NB4 (cell line): ENCODE measurements around the gene NTNG1.
A peak's percentile ranks its signal among the peaks of the same experiment; 100 is the strongest.

Experiments
- DNase-seq: peaks from one replicate; pipeline ENCODE4 v3.0.0; 2010; ENCODE audit warnings: low read depth
- H3K4me3 ChIP-seq: one replicate; pipeline ENCODE4 v1.5.1; 2011; ENCODE audit warnings: mild to moderate bottlenecking, low read depth, low read length, moderate library complexity
- MAX ChIP-seq: IDR thresholded peaks from 2 replicates; pipeline ENCODE4 v1.6.1; 2011; ENCODE audit warnings: low read depth, low read length
- MYC ChIP-seq: IDR thresholded peaks from 2 replicates; pipeline ENCODE4 v1.6.1; 2011; ENCODE audit warnings: low read depth, low read length
- POLR2A ChIP-seq: IDR thresholded peaks from 2 replicates; pipeline ENCODE4 v1.6.1; 2011; ENCODE audit warnings: mild to moderate bottlenecking; ENCODE audit not compliant: insufficient read length; ENCODE audit errors: extremely low read depth
- TF ChIP-seq, protein P1 (sequence below): IDR thresholded peaks from one replicate; pipeline ENCODE4 v1.5.1; 2012; ENCODE audit warnings: low read depth, low read length

NTNG1 gene

GRCh38 chr1:107138767-107139445 lies 1.9 kb upstream of the NTNG1 start:
- H3K4me3 ChIP-seq: no peak overlapping the region
- no peak for DNase-seq
- TF ChIP-seq MAX (no peak), MYC (no peak), POLR2A (no peak)
- TF ChIP-seq, protein P1, sequence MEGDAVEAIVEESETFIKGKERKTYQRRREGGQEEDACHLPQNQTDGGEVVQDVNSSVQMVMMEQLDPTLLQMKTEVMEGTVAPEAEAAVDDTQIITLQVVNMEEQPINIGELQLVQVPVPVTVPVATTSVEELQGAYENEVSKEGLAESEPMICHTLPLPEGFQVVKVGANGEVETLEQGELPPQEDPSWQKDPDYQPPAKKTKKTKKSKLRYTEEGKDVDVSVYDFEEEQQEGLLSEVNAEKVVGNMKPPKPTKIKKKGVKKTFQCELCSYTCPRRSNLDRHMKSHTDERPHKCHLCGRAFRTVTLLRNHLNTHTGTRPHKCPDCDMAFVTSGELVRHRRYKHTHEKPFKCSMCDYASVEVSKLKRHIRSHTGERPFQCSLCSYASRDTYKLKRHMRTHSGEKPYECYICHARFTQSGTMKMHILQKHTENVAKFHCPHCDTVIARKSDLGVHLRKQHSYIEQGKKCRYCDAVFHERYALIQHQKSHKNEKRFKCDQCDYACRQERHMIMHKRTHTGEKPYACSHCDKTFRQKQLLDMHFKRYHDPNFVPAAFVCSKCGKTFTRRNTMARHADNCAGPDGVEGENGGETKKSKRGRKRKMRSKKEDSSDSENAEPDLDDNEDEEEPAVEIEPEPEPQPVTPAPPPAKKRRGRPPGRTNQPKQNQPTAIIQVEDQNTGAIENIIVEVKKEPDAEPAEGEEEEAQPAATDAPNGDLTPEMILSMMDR: no peak

DNA sequence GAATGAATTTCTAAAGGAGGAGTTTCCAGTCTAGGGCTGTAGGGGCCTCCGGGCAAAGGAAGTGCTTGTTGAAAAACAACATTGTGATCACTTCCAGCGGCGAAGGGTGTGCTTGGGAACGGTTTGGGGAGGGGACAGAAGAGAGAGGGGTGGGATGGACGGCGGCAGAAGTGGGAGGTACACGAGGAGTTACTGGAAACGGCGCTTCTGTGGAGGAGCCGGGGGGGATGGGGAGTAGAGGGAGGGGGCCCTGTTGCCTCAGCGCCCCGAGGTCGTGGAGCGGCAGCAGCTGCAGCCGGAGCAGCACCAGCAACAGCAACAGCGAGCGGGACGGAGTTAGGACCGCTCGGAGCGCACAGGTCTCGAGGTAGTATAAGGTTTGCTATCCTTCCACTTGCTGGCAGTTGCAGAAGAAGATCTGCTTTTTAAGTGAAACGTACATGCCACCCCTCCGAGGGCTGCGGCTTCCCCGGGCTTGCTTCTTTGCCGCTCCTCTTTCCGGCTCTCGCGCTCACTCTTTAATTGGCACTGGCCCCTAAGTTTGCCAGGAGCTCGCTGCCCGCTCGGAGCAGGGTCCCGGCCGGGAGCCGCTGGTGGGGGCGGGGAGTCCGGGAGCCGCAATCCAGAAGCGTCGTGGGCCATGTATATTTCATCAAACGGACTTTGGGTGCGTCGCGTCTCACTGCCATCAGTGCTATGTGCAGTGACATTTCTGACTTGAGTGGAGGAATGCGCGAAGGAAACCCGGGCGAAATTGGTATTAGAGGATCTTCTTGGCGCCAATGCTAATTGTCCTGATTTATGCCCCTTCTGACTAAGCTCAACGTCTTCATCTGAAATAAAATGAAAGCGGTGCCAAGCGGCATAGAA lies 771 bp upstream of the NTNG1 start:
- DNase-seq: peak; percentile 6
- no peak for TF ChIP-seq POLR2A
- TF ChIP-seq, protein P1: no peak
- TF ChIP-seq MAX: no peak
- no peak for TF ChIP-seq MYC
- no peak overlapping the region for H3K4me3 ChIP-seq

GRCh38 chr1:107141491-107142126 lies 770 bp downstream of the NTNG1 start:
- H3K4me3 ChIP-seq: no peak overlapping the region
- no peak for DNase-seq
- no peak for TF ChIP-seq POLR2A
- TF ChIP-seq, protein P1: no peak

DNA sequence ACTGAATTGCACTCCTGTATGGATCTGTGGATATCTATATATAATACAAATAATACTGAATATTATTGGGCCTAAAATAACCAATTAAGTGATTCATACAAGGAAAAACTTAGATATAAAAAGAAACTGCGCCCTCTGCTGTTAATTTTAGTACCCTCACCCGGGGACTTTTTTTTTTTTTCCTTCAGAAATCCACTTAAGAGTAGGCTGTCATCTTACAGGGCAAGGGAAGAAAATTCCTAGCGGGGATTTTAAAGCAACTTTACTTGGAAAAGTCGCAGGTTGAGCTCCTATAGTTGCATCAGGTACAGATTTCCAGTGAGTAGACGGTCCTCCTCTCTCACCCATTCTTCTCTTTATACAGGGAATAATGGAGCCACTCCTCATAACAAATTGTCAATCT lies 1.3 kb downstream of the NTNG1 start:
- DNase-seq: peak; percentile 18
- no peak overlapping the region for H3K4me3 ChIP-seq
- no peak for TF ChIP-seq POLR2A
- TF ChIP-seq, protein P1: peak; percentile 39
- no peak for TF ChIP-seq MYC
- no peak for TF ChIP-seq MAX

GRCh38 chr1:107142666-107143065 lies 1.8 kb downstream of the NTNG1 start:
- no peak for DNase-seq
- H3K4me3 ChIP-seq: no peak overlapping the region
- TF ChIP-seq POLR2A (no peak), MYC (no peak), MAX (no peak)
- TF ChIP-seq, protein P1: no peak
